Cerebellar cortex (tissue), 1 donor: ENCODE results near the gene PANK2.
"Not testable (repeated sequence)": the region's sequence is repeated elsewhere in the genome, so short reads cannot be mapped to it uniquely, and the experiment has no call there.

ENCODE experiments used
- DNase-seq: peaks from one replicate; pipeline ENCODE4 v3.0.0-alpha.2; 2015; ENCODE audit warnings: low spot score

The PANK2 gene

GRCh38 chr20:3888622-3889488 is at the start of gene PANK2:
Gene PANK2 (plus strand): TSS chr20:3889387.
- peak; percentile 99 for DNase-seq

- DNase-seq = not testable (repeated sequence)
Observed at GRCh38 chr20:3840201-3840600, 49.0 kb upstream of the PANK2 start.

- DNase-seq = no peak
Observed at GRCh38 chr20:3842348-3842930, 46.7 kb upstream of the PANK2 start.

- DNase-seq = no peak
Observed at GRCh38 chr20:3843490-3843889, 45.7 kb upstream of the PANK2 start.

GRCh38 chr20:3843990-3844619 is 45.1 kb upstream of the PANK2 start:
- not testable (repeated sequence) for DNase-seq

- DNase-seq = no peak
Observed at GRCh38 chr20:3846378-3846739, 42.8 kb upstream of the PANK2 start.

- DNase-seq = peak; percentile 85
Observed at GRCh38 chr20:3846740-3847428, 42.3 kb upstream of the PANK2 start, which contains the start of gene MAVS. Gene MAVS (plus strand): TSS chr20:3846834. CDS start chr20:3854625, 7,791 bp downstream.

GRCh38 chr20:3847429-3847940 is 41.7 kb upstream of the PANK2 start:
- DNase-seq = peak; percentile 44

- DNase-seq = no peak
Observed at GRCh38 chr20:3848565-3848964, 40.6 kb upstream of the PANK2 start.

GRCh38 chr20:3854462-3854871 is 34.7 kb upstream of the PANK2 start:
- DNase-seq = no peak

GRCh38 chr20:3857405-3857804 is 31.8 kb upstream of the PANK2 start:
- DNase-seq = peak; percentile 39

GRCh38 chr20:3858689-3859088 is 30.5 kb upstream of the PANK2 start:
- no peak for DNase-seq

- no peak for DNase-seq
Observed at GRCh38 chr20:3861191-3861590, 28.0 kb upstream of the PANK2 start.

- DNase-seq = no peak
Observed at GRCh38 chr20:3862333-3862732, 26.9 kb upstream of the PANK2 start.

- no peak for DNase-seq
Observed at GRCh38 chr20:3863317-3863716, 25.9 kb upstream of the PANK2 start.

GRCh38 chr20:3864518-3864917 is 24.7 kb upstream of the PANK2 start:
- peak; percentile 43 for DNase-seq

GRCh38 chr20:3865152-3865886 is 23.9 kb upstream of the PANK2 start:
- DNase-seq = no peak

- DNase-seq = no peak
Observed at GRCh38 chr20:3865887-3866407, 23.2 kb upstream of the PANK2 start.

GRCh38 chr20:3866464-3866863 is 22.7 kb upstream of the PANK2 start:
- no peak for DNase-seq

GRCh38 chr20:3867802-3868201 is 21.4 kb upstream of the PANK2 start:
- DNase-seq = no peak
